Vagina (tissue), 2 donors: ENCODE data around the gene TJP3. TPM values are rescaled to one million over a fixed set of nuclear protein-coding genes. Genes with fewer than 3 reads are reported as not detected.

ENCODE experiments used
- DNase-seq, 2 donors: peaks; one replicate each; pipeline ENCODE4 v3.0.0-alpha.2; 2017; ENCODE audit errors: extremely low spot score in 2 of 2
- H3K27ac ChIP-seq: fragments of 200-600 bp; sonication (generic); one replicate; pipeline ENCODE4 v1.5.1; 2019
- H3K27me3 ChIP-seq: fragments of 200-600 bp; sonication (generic); one replicate; pipeline ENCODE4 v1.5.1; 2019
- H3K36me3 ChIP-seq, 2 donors: fragments of 200-600 bp; sonication (generic); one replicate each; pipeline ENCODE4 v1.5.1; 2017 to 2019
- H3K4me1 ChIP-seq: fragments of 200-600 bp; sonication (generic); one replicate; pipeline ENCODE4 v1.5.1; 2019
- H3K4me3 ChIP-seq, 2 donors: fragments of 200-600 bp; sonication (generic); 1 replicate in 1 of 2; 2 replicates in 1 of 2; pipeline ENCODE4 v1.5.1; 2016 to 2019
- H3K9me3 ChIP-seq: fragments of 200-600 bp; sonication (generic); one replicate; pipeline ENCODE4 v1.5.1; 2019
- CTCF ChIP-seq, 3 experiments: fragments of 450-650 bp in 2 of 3; fragments of 200-600 bp in 1 of 3; sonication (generic) in 1 of 3; IDR thresholded peaks; one replicate each; pipeline ENCODE4 v1.5.1; 2017 to 2019; ENCODE audit warnings: antibody characterized with exemption in 3 of 3, mild to moderate bottlenecking in 2 of 3, moderate library complexity in 2 of 3
- POLR2A ChIP-seq, 2 donors: fragments of 450-650 bp; IDR thresholded peaks; one replicate each; pipeline ENCODE4 v1.6.1; 2017; ENCODE audit warnings: antibody characterized with exemption in 2 of 2, mild to moderate bottlenecking in 2 of 2, moderate library complexity in 2 of 2
- POLR2AphosphoS5 ChIP-seq, 2 donors: sonication (generic); formaldehyde crosslinking; IDR thresholded peaks; one replicate each; pipeline ENCODE4 v1.9.0; 2017; ENCODE audit warnings: antibody characterized with exemption in 2 of 2, mild to moderate bottlenecking in 2 of 2, low read depth in 1 of 2; ENCODE audit not compliant: insufficient read depth in 1 of 2
- intact Hi-C: fragments of 100-400 bp; cut with DNase I; formaldehyde crosslinking; loops from one replicate; pipeline ENCODE4 v1.15.1; 2023
- total RNA-seq: library from RNA; depleted of rRNA; stranded (reverse); fragments of >200 nt; gene quantifications from one replicate; pipeline ENCODE4 v1.2.3, GENCODE V29; 2016

TJP3 gene
- total RNA-seq, 1 donor from 2014 or later: 17.7 TPM

GRCh38 chr19:3746371-3747056, 38.3 kb downstream of the TJP3 start:
- no peaks in the 10 kb centered on the region for H3K27me3 ChIP-seq
- H3K4me1 ChIP-seq: no peaks in the 10 kb centered on the region
- no peaks in the 10 kb centered on the region for H3K9me3 ChIP-seq
- no peak overlapping the region for H3K27ac ChIP-seq
- intact Hi-C loops: no loop called here
- peaks cover 0 to 18% of the 10 kb centered on the region in 2 donors for H3K36me3 ChIP-seq
- no peak for DNase-seq
- H3K4me3 ChIP-seq: no peak overlapping the region
- TF ChIP-seq POLR2AphosphoS5 (IDR thresholded peaks at IDR 0.05; ENCODE audit: insufficient read depth in 1 of 2, low read depth in 1 of 2) (no peak), CTCF (IDR thresholded peaks at IDR 0.05) (no peak), POLR2A (IDR thresholded peaks at IDR 0.05) (no peak)

- intact Hi-C loops: no loop called here
- Histone ChIP-seq H3K36me3 (peaks cover 0 to 41% of the 10 kb centered on the region in 2 donors), H3K4me1 (no peaks in the 10 kb centered on the region)
Measured at GRCh38 chr19:3748965-3749364, 40.8 kb downstream of the TJP3 start.

GRCh38 chr19:3750211-3750610, 42.0 kb downstream of the TJP3 start:
- intact Hi-C loops: no loop called here
- Histone ChIP-seq H3K4me1 (no peaks in the 10 kb centered on the region), H3K27ac (no peak overlapping the region), H3K27me3 (no peaks in the 10 kb centered on the region), H3K4me3 (no peak overlapping the region), H3K36me3 (peaks cover 0 to 45% of the 10 kb centered on the region in 2 donors), H3K9me3 (no peaks in the 10 kb centered on the region)
- no peak for DNase-seq
- TF ChIP-seq CTCF (IDR thresholded peaks at IDR 0.05) (no peak), POLR2AphosphoS5 (IDR thresholded peaks at IDR 0.05; ENCODE audit: insufficient read depth in 1 of 2, low read depth in 1 of 2) (no peak), POLR2A (IDR thresholded peaks at IDR 0.05) (no peak)

More at GRCh38 chr19:3748965-3749364, 40.8 kb downstream of the TJP3 start:
- Histone ChIP-seq H3K27me3 (no peaks in the 10 kb centered on the region), H3K4me3 (no peak overlapping the region), H3K27ac (no peak overlapping the region), H3K9me3 (no peaks in the 10 kb centered on the region)
- DNase-seq: no peak
- TF ChIP-seq CTCF (IDR thresholded peaks at IDR 0.05): no peak
- no peak for TF ChIP-seq POLR2AphosphoS5 (IDR thresholded peaks at IDR 0.05; ENCODE audit: insufficient read depth in 1 of 2, low read depth in 1 of 2)
- no peak for TF ChIP-seq POLR2A (IDR thresholded peaks at IDR 0.05)

GRCh38 chr19:3751236-3751635, 43.1 kb downstream of the TJP3 start:
- DNase-seq: no peak
- intact Hi-C loops: no loop called here
- Histone ChIP-seq H3K9me3 (no peaks in the 10 kb centered on the region), H3K27ac (no peak overlapping the region), H3K36me3 (peaks cover 0 to 45% of the 10 kb centered on the region in 2 donors), H3K4me1 (no peaks in the 10 kb centered on the region), H3K4me3 (no peak overlapping the region), H3K27me3 (no peaks in the 10 kb centered on the region)
- no peak for TF ChIP-seq POLR2AphosphoS5 (IDR thresholded peaks at IDR 0.05; ENCODE audit: insufficient read depth in 1 of 2, low read depth in 1 of 2)
- no peak for TF ChIP-seq POLR2A (IDR thresholded peaks at IDR 0.05)
- no peak for TF ChIP-seq CTCF (IDR thresholded peaks at IDR 0.05)

GRCh38 chr19:3752492-3752891, 44.3 kb downstream of the TJP3 start:
- intact Hi-C loops: no loop called here
- peaks cover 0 to 50% of the 10 kb centered on the region in 2 donors for H3K36me3 ChIP-seq
- DNase-seq: peak in 1 of 2 donors; percentile 92

More at GRCh38 chr19:3752492-3752891, 44.3 kb downstream of the TJP3 start:
- Histone ChIP-seq H3K9me3 (no peaks in the 10 kb centered on the region), H3K4me3 (no peak overlapping the region), H3K4me1 (no peaks in the 10 kb centered on the region), H3K27me3 (no peaks in the 10 kb centered on the region), H3K27ac (no peak overlapping the region)
- TF ChIP-seq POLR2AphosphoS5 (IDR thresholded peaks at IDR 0.05; ENCODE audit: insufficient read depth in 1 of 2, low read depth in 1 of 2) (no peak), CTCF (IDR thresholded peaks at IDR 0.05) (no peak), POLR2A (IDR thresholded peaks at IDR 0.05) (no peak)
